ENCODE data around the gene TGM3.

- TF ChIP-seq EZH2 (IDR thresholded peaks at IDR 0.05; ENCODE audit: borderline replicate concordance, low read length): no peak
- TF ChIP-seq CTCF (IDR thresholded peaks at IDR 0.05; ENCODE audit: low read length): no peak
Observed at GRCh38 chr20:2320813-2321658, 25.2 kb downstream of the TGM3 start.
